Hepatic stellate cell (primary cell): Measurements from ENCODE around the gene LGALS9C.
"Not testable (repeated sequence)": the region's sequence is repeated elsewhere in the genome, so short reads cannot be mapped to it uniquely, and the experiment has no call there.

Experiments used
- DNase-seq: peaks from one replicate; pipeline ENCODE4 v3.0.0; 2011; ENCODE audit warnings: low spot score

The LGALS9C gene

DNA sequence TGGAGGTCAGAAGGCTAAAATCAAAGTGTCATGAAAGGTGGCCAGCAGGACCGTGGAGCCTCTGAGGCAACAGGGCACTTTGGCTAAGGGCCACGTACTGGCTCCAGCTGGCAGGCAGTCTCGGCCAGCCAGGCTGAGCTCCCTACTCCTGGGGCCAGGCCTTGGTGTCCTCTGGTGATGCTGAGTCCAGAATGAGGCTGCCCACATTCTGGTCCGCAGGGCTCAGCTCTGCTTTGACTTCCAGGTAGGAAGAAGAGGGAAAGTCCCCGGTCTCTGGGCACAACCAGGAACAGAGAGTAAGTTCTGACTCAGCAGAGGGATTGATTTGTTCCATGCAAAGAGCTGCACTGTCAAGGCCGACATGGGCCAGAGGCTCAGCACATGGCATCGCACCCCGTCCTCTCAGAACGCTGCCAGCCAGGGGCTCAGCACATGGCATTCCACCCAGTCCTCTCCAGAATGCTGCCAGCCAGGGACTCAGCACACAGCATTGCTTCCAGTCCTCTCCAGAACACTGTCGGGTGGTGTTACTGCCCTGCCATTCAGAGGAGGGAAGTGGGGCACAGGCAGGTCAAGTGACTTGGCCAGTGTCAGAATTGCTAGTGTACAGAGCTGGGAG, 2.5 kb downstream of the LGALS9C start:
- not testable (repeated sequence) for DNase-seq

GRCh38 chr17:18481775-18482174, 5.2 kb downstream of the LGALS9C start:
- not testable (repeated sequence) for DNase-seq

DNA sequence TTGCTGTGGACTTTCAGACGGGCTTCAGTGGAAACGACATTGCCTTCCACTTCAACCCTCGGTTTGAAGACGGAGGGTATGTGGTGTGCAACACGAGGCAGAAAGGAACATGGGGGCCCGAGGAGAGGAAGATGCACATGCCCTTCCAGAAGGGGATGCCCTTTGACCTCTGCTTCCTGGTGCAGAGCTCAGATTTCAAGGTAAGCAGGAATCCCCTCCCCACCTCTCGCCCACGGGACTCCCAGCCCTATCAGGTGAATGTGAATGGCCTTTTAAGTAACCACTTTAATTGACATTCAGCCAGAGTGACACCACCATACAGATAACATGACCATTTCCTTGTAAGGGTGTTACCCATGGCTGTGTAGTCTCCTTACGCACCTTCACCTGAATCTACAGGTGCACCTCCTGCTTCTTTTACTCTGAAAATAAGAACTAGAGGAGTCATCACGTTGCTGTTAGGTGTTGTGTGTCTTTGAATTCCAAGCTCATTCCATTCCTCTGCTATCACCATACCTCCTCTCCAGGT, 9.4 kb downstream of the LGALS9C start:
- not testable (repeated sequence) for DNase-seq

GRCh38 chr17:18487633-18488032, 11.0 kb downstream of the LGALS9C start:
- not testable (repeated sequence) for DNase-seq

GRCh38 chr17:18488622-18489021, 12.0 kb downstream of the LGALS9C start:
- DNase-seq: not testable (repeated sequence)

GRCh38 chr17:18490016-18490415, 13.4 kb downstream of the LGALS9C start:
- DNase-seq: not testable (repeated sequence)

DNA sequence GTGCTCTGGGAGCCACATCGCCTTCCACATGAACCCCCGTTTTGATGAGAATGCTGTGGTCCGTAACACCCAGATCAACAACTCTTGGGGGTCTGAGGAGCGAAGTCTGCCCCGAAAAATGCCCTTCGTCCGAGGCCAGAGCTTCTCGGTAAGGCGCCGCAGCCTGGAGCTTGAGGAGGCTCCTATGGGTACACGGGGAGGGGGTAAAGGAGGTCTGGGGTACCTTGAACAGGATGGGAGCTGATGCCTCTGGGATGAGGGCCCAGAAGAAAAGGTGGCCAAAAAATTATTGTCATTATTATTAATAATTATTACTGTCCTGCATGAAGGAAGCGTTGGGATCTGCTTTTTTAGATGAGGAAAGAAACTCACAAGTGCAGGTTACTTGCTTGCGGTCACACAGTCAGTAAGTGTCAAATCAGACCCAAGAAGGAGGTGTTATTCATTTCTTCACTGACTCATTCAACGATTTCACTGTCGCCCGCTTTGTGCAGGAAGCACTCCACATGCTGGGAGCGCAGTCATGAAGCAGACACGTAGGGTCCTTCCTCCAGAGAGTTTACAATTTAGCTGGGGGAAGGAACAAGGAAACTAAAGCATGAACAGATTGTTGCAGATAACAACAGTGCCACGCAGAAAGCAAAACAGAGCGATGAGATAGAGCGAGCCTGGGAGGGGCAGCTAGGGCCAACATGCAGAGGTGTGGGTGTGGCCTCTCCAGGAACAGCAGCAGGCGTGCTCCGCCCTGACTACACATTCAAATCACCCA, 16.3 kb downstream of the LGALS9C start:
- not testable (repeated sequence) for DNase-seq

DNA sequence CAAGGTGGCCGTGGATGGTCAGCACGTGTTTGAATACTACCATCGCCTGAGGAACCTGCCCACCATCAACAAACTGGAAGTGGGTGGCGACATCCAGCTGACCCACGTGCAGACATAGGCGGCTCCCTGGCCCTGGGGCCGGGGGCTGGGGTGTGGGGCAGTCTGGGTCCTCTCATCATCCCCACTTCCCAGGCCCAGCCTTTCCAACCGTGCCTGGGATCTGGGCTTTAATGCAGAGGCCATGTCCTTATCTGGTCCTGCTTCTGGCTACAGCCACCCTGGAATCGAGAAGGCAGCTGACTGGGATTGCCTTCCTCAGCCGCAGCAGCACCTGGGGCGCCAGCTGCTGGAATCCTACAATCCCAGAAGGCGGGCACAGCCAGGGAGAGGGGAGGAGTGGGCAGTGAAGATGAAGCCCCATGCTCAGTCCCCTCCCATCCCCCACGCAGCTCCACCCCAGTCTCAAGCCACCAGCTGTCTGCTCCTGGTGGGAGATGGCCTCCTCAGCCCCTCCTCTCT, 17.7 kb downstream of the LGALS9C start:
- DNase-seq: not testable (repeated sequence)

- not testable (repeated sequence) for DNase-seq
These were observed 20.5 kb downstream of the LGALS9C start for GRCh38 chr17:18497044-18497443.

- not testable (repeated sequence) for DNase-seq
These were observed 22.5 kb downstream of the LGALS9C start for GRCh38 chr17:18499100-18499499.

DNA sequence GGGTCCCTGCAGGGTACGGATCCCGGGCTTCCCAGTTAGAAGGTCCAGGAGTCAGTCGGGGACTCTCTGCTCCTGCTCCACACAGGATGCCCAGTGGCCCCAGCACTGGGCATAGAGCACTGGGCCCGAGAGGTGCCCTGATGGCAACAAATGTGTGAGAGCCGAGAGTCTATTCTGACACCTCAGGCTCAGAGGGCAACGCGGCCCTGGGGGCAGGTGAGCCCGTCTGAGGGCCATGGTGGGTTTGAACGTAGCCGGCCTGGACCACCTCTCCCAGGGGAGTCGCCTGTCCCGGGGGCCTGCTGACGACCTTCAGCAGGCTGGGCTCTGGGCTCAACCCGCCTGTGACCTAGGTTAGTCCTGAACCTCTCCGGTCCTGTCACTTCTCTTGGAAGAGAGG, 23.2 kb downstream of the LGALS9C start:
- not testable (repeated sequence) for DNase-seq

DNA sequence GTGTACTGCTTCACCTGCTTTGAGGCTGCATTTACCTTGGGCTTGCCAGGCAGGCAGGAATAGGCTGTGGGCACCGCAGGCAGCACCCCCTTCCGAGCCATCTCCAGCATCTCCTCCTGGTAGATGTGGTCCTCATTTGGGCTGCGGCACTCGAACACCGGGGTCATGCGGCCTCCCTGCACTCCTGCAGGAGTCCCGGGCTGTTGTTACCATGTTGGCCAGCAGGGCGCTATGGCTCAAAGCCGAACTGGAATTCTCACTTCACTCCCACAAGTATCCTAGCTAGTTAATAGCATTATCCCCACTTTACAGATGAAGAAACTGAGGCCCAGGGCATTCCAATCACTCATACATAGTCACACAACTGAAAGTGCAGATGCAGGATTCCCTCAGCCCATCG, 23.7 kb downstream of the LGALS9C start:
- not testable (repeated sequence) for DNase-seq

DNA sequence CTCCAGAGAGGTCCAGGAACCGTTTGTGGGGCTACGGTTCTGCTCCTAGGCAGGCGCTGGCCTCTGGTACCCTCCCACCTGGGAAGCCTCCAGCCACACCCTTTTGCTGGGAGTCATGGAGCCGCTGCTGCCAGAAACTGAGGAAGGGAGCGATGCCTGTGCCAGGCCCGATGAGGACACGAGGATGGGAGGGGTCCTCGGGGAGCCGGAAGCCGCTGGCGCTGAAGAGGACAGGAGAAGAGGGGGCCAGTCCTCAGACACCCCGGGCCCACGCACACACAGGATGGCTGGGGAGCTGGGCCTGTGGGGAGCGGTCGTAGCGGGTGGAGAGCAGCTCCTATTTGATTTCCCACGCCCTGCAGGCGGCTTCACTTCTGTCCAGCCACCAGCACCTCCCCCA, 24.2 kb downstream of the LGALS9C start:
- DNase-seq: not testable (repeated sequence)

DNA sequence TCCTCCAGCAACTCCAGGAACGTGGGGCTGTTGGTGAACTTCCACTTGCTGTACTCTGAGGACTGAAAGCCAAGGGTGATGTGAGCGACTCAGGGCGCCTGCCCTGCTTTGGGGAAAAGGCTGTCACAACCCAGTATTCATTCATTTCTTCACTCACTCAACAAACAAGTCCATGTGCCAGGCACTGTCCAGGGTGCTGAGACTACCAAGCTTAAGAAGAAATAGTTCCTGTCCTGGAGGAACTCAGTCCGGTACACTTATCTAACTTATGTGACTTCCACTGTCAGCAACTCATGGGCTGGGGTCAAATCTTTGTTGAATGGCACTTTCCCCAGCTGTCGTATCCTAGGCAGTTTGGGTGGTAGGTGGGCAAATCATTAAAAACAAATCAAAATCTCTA, 26.6 kb downstream of the LGALS9C start:
- not testable (repeated sequence) for DNase-seq

GRCh38 chr17:18507729-18508128, 31.1 kb downstream of the LGALS9C start:
- not testable (repeated sequence) for DNase-seq

- DNase-seq: not testable (repeated sequence)
These were observed 32.1 kb downstream of the LGALS9C start for GRCh38 chr17:18508667-18509066.

GRCh38 chr17:18521100-18521499, 44.5 kb downstream of the LGALS9C start:
- not testable (repeated sequence) for DNase-seq

DNA sequence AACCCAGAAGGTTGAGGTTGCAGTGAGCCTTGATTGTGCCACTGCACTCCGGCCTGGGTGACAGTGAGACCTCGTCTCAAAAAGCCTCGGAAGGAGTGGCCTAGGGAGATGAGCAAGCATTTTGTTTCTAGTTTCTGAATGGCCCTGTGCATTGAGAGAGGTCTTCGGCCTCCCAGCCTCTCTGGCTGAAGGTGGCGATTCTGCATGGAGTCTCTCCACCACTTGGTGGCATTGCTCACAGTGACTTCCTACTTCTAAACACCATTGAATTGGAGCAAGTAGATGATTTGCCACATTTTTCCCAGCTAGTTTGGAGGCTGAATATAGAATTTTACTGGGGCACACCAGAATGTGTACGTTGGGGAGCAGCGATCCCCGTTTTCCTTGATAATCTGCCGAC, 48.4 kb downstream of the LGALS9C start:
- DNase-seq: not testable (repeated sequence)

GRCh38 chr17:18526168-18526800, 49.7 kb downstream of the LGALS9C start:
- not testable (repeated sequence) for DNase-seq

DNA sequence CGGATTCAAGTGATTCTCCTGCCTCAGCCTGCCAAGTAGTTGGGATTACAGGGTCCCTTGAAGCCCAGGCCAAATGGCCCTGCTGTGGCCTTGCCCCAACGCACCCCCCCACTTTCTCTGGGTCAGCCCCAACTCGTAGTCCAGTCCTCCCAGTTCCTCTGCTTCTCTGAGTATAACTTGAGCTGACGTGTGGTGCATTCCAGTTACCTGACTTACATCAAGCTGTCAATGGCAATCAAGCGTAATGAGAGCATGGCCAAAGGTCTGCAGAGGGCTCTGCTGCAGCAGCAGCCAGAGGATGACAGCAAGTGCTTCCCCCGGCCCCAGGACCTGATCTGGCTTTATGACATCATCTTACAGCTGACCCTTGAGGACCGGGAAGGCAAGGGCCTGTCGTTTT, 50.8 kb downstream of the LGALS9C start:
- DNase-seq: not testable (repeated sequence)

DNA sequence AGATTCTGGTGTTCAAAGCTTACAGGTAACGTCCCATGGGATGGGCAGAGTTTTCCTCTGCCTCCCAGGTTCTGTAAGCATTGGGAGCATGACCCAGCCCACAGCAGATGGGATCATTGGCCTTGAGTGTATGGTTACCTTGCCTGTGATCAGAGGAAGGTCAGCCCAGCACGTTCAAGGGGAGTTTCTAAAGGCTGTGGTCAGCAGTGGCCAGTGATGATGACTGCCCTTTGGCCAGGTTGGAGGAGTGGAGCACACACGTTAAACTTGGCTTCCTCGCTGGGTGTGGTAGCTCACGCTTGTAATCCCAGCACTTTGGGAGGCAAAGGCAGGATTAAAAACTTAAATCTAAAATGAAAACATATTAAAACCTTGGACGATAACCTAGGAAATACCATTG, 51.8 kb downstream of the LGALS9C start:
- DNase-seq: not testable (repeated sequence)

DNA sequence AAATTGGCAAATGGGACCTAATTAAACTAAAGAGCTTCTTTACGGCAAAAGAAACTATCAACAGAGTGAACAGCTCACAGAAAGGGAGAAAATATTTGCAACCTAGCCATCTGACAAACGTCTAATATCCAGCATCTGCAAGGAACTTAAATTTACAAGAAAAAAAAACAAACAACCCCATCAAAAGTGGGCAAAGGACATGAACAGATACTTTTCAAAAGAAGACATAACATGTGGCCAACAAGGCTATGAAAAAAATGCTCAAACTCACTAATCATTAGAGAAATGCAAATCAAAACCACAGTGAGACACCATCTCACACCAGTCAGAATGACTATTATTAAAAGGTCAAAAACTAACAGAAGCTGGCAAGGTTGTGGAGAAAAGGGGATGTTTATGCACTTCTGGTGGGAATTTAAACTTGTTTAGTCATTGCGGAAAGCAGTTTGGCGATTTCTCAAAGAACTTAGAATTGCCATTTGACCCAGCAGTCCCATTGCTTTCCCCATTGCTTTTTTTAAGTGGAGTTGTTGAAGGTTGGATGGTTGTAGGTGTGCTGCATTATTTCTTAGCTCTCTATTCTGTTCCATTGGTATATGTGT, 52.4 kb downstream of the LGALS9C start:
- not testable (repeated sequence) for DNase-seq
